GM21576 (cell line): Measurements from ENCODE around the gene METTL23.
A peak's percentile ranks its signal among the peaks of the same experiment; 100 is the strongest.
"Not testable (repeated sequence)": the region's sequence is repeated elsewhere in the genome, so short reads cannot be mapped to it uniquely, and the experiment has no call there.

Experiments used
- ATAC-seq: cut with Tn5 transposase; IDR thresholded peaks from one replicate; pipeline ENCODE4 v1.9.1; 2021; ENCODE audit warnings: mild to moderate bottlenecking, moderate library complexity; ENCODE audit not compliant: unreplicated experiment

The METTL23 gene

DNA sequence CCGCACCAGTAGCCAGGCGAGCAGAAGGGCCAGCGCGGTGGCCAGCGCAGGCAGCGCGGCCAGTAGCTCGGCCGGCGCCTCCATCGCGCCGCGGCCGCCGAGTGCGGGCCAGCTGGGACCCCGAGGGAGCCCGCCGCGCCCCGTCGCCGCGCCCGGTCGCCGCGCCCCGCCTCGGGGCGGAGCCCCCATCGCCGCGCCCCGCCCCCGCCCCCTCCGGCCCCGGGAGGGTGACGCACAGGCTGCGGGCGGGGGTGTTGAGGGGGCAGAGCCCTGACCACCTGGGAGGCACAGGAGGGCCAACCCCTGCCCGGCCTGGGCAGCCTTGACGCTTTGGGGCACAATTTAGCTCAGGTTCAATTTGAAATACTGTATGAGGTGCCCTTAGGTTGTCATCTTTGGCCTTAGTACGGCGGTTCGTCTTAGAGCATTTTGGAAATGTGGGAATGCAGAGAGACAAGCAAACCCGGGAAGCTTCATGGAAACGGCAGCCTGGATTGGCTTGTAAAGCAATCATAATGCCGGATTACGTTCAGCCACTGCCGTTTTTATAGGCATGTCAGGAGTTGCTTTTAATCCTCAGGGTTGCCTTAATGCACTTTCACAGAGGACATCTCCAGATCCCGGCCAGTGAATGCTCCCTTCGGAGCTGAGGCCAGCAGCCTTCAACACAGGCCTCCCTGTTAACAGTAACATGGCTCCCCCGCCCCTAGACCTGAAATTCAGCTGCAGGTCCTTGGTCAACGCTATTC is 15.6 kb upstream of the METTL23 start, which contains the start of gene MXRA7:
TSS of gene MXRA7 (minus strand) at position 103 of the 749 bp plus-strand sequence. CDS start at position 84, 19 bp downstream.
- ATAC-seq: no peak

DNA sequence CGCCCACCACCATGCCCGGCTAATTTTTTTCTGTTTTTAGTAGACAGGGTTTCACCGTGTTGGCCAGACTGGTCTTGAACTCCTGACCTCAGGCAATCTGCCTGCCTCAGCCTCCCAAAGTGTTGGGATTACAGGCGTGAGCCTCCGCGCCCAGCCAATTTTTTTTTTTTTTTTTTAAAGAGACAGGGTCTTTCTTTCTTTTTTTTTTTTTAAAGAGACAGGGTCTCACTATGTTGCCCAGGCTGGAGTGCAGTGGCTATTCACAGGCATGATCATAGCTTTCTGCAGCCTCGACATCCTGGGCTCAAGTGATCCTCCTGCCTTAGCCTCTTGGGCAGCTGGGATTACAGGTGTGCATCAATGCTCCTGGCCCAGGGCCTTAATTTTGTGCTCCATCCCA is 14.3 kb upstream of the METTL23 start:
- not testable (repeated sequence) for ATAC-seq

DNA sequence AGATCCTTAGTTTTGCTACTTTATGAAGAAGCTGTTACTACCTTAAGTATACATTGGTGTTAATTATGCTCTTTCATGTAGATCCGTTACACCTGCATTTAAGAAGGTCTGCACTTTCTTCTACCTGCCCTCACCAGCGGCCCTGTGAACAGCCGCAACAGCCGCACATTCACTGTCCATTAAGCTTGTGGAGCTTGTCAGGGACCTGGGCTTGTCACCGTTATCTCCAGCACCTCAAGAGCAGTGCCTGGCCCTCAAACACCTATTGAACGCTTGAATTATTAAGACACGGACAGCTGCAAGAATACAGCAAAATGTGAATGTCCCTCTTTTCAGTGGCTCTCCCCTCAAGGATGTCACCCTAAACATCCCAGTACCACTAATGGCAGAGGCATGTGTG is 12.9 kb upstream of the METTL23 start:
- no peak for ATAC-seq

DNA sequence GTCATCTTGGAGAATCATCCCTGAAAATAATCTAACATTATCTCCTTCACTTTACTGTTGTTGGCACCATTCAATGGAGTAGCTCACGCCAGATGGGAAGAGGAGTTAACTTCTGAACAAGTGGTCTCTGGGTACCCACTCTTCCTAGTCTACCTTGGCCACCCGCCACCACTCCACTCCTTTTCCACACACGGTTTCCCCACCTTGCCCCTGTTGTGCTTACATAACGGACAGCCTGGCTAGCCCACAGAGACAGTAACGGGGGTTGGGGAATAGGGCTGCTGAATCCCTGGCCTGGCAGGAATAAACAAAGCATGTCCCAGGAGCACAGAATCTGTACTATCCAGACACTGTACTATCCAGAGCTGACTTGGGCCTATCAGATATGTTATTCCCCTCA is 12.3 kb upstream of the METTL23 start:
- no peak for ATAC-seq

DNA sequence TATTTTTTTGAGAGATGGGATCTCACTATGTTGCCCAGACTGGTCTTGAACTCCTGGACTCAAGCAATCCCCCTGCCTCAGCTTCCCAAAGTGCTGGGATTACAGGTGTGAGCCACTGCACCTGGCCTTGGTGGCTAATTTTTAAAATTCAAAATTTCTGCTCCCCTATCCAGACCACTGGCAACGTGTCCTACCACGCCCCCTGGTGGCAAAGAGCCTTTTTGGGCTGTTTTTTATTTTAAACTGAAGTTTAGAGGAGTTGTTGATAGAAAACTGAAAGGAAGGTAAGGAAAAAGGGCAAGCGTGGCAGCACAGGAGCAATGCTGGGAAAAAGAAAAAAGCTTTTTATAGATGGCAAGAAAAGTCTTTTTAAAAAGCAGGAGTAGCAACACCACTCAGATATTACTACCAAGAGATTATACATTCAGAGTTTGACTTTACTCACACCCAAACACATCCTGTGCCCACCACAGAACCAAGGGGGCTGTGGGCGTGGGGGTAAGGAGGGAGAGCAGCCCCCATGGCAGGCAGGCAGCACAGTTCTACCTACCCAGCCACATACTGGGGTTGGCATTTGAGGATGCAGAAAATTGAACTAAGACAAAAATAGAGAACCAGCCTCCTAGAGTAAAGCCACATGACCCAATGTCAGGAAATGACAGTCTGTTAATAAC is 11.7 kb upstream of the METTL23 start:
- no peak for ATAC-seq

GRCh38 chr17:76715496-76715830 is 11.2 kb upstream of the METTL23 start:
- no peak for ATAC-seq

DNA sequence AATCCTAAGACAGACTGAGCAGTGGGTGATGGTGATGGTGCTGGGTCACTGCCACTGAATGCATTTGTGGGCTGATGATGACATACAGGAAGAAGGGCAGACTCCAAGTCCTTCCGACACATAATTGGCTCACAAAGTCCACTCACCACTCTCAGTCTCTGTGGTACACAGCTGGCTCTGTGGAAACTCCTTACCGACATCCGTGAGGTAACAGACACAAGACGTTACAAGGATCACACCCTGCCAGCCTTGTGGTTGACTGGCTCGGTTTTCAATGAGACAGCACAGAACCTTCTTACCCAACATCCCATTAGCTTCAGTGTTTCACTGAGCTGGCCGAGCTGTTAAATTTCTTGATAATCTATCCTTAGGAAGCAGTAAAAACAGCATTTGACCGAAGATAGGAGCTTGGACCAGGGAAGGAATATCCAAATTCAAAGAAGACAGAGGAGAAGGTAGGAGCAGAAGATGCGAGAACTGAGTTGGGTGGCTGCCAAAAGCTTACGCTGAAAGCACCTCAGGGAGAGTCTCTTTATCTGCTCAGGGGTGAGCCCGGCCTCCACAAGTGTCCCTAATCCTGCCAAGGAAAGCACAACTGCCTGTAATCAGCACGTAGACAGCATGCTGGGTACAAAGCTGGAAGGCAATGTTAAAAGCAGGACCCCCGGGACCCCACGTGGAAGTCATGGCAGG is 10.3 kb upstream of the METTL23 start:
- ATAC-seq: no peak

- no peak for ATAC-seq
Observed at GRCh38 chr17:76716839-76717215, 9.8 kb upstream of the METTL23 start.

DNA sequence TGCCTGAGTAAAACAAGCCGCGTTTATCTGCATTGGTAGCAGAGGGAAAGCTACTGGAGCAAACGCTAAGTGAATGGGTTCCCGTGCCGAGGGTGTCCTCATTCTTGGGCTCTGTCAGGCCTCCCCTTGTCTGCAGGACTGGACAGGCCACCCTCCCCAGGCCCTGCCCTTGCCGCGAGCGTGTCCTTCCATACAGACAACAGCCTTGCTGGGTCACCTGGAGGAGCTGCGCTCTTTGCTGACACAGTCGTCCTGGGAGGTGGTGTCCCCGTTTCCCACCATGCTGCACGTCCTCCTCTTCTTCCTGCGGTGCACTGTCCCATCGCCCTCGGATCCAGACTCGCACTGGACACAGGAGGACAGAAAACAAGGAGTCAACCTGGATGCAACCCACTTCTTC is 8.1 kb upstream of the METTL23 start:
- no peak for ATAC-seq

- no peak for ATAC-seq
Observed at GRCh38 chr17:76720211-76720610, 6.4 kb upstream of the METTL23 start.

DNA sequence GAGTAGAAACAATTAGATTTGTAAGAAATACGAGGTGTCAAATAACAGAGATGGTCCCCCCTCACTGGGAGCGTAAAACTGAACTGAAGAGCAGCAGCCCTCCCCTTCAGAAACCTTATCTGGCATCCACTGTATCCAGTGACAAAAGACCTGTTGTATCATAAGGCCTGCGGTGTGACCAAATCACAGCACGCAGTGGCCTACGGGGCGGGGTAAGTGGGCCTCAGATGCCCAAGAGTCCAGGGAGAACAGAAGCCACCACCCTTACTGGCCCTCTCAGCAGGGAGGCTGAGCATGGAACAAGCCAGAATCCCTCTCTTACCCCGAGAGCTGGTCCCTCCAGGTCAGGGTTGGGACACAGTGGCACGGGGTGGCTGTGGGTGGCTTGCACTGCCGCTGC is 5.7 kb upstream of the METTL23 start:
- no peak for ATAC-seq

DNA sequence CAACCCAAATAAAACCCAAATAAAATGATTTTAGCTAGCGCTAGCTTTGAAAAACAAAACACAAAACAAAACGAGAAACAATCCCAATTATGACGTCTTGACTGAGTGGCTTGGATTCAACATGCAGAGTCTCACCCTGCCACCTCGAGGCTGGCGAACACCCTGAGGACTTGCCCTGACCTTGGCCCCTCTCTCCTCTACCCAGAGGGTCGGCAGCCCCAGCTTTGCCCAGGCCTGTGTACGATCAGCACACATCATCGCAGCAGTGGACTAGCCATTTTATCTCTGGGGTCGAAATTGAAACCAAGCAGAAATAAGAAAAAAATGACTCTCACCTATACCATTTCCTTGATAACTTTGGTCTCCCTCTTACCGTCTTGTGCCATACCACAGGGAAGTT is 5.2 kb upstream of the METTL23 start:
- ATAC-seq: no peak

GRCh38 chr17:76722279-76722678 is 4.4 kb upstream of the METTL23 start:
- no peak for ATAC-seq

DNA sequence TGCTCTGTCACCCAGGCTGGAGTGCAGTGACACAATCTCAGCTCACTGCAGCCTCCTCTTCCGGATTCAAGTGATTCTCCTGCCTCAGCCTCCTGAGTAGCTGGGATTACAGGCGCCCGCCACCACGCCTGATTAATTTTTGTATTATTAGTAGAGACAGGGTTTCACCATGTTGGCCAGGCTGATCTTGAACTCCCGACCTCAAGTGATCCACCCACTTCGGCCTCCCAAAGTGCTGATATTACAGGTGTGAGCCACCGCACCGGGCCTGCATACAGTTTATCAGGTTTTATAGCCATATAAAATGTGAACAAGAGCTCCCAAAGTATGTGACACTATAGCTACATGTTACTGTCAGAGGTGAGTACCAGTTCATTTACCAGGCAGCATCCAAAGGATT is 3.7 kb upstream of the METTL23 start:
- not testable (repeated sequence) for ATAC-seq

DNA sequence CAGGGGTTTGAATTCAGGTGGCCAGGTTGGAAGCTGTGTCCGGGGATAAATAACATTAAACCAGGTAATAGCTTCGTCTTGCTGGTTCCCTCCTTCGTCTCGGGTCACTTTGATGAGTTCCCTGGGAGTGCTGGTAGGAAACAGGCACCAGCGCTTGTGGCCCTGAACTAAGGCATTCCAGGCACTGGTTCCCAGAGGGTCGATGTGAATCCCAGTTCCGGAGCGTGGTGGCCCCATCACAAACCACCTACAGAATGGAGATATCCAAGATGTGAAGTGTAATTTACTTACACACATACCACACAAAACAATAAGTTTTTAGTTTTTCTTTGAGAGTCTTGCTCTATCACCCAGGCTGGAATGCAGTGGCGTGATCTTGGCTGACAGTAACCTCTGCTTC is 2.8 kb upstream of the METTL23 start:
- ATAC-seq: no peak

DNA sequence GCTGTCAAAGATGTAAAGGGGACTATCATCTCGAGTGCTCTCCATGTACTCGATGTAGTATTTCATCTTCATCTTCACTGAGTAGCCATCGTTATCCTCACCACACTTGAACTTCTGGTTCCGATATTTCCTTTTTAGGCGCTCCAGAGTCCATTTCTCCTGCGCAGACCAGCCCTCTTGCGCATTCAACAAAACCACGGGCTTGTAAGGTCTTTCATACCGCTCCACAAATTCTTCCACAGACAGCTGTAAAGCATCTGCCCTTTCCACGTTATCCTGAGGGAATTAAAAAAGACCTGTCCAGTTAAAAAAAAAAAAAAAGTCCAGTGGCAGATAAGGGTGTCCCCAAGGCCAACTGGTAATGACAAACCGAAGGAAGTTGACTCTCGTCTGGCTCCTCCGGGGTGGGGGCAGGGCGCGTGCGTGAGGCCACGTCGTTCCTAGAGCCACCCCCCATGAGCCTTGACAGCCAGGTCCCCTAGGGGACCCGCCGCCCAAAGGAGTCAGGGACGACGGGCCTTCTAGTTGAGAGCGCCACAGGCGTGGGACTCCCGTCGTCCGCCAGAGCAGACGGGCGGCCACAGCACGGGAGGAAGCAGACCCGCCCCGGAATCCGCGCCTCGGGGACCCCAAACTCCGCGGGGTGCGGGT is 934 bp upstream of the METTL23 start:
- peak; percentile 26 for ATAC-seq

GRCh38 chr17:76726231-76726775 is 336 bp upstream of the METTL23 start, which contains the start of gene JMJD6:
Gene JMJD6, minus strand, starts transcription at chr17:76726606. Its CDS starts 131 bp downstream, at chr17:76726475.
- peak; percentile 63 for ATAC-seq

DNA sequence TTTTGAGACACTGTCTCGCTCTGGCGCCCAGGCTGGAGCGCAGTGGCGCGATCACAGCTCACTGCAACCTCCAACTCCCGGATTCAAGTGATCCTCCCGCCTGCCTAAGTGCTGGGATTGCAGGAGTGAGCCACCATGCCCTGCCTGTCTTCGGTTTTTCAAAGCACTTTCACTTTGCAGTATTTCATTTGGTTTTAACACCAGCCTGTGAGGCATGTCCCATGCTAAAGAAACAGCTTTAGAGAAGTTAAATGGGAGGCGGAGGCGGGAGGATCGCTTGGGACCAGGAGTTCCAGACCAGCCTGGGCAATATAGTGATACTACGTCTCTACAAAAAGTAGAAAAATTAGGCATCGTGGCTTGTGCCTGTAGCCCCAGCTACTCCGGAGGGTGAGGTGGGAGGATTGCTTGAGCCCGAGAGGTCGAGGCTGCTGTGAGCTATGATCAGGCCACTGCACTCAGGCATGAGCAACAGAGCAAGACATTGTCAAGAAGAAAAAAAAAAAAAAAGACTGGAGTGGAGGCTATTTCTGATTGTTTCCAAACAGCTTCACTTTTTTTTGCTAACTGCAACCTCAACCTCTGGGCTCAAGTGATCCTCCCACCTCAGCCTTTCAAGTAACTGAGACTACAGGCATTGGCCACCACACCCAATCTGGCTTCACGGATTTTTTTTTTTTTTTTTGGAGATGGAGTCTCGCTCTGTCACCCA is 1.3 kb downstream of the METTL23 start:
- no peak for ATAC-seq

DNA sequence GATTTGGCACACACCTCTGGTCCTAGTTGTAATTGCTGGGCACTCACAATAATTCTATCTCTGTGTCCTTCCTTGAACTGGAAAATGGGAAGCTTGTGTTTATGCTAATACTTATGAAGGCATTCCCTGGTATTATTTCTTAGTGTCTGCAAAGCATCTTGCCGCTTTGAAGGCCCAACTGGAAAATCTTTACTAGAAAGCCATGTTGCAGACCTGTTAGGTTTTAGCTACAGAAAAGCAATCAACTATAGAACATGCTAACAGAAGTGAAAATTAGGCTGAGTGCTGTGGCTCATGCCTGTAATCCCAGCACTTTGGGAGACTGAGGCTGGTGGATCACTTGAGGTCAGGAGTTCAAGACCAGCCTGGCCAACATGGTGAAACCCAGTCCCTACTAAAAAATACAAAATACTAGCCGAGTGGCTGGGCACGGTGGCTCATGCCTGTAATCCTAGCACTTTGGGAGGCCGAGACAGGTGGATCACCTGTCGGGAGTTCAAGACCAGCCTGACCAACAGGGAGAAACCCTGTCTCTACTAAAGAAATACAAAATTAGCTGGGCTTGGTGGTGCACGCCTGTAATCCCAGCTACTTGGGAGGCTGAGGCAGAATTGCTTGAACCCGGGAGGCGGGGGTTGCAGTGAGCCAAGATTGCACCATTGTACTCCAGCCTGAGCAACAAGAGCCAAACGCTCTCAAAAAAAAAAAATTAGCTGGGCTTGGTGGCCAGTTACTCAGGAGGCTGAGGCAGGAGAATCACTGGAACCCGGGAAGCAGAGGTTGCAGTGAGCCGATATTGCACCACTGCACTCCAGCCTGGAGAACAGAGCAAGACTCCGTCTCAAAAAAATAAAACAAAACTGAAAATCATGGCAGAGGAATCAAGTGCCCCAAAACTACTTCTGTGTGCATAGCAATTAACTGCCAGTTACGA is 5.4 kb downstream of the METTL23 start:
- not testable (repeated sequence) for ATAC-seq
